ENCODE results near the gene HMGB1.
A peak's percentile ranks its signal among the peaks of the same experiment; 100 is the strongest.

Gene HMGB1

DNA sequence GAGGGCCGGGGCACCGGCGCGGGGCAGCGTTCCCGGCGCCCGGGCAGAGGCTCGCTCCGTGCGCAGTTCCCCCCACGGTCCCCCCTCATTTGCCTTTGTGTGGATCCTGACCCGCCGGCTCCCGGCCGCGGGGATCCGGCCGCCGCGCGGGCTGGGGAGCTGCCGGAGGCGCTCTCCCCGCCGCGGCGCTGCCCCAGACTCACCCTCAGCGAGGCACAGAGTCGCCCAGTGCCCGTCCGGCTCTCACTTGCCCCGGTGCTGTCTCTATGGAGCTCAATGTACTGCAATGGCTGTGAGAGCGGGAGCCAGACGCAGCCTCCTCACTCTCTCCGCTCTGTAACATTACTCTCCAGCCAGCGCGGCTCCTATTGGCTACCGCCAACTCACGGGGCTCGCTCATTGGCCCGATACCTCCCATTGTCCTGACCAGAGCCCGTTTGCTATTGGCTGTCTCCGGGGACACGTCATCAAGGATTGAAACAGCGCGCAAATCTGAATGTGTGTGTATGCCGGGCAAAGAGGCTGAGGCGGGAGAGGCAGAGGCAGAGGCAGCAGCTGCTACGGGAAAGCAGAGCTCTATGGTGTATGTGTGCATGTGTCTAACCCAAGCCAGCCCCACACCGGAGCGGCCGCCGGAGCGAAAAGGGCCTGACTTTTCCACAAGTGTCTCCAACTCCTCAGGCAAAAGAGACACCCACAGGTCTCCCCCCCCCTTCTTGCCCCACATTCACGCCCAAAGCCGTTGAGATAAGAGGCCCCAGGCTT is at the start of gene HMGB1:
Gene HMGB1 (minus strand): TSS at position 344 of the 765 bp plus-strand sequence. CDS start 2,256 bp downstream, outside the sequence.
- peak; percentile 97 for FAIRE-seq

DNA sequence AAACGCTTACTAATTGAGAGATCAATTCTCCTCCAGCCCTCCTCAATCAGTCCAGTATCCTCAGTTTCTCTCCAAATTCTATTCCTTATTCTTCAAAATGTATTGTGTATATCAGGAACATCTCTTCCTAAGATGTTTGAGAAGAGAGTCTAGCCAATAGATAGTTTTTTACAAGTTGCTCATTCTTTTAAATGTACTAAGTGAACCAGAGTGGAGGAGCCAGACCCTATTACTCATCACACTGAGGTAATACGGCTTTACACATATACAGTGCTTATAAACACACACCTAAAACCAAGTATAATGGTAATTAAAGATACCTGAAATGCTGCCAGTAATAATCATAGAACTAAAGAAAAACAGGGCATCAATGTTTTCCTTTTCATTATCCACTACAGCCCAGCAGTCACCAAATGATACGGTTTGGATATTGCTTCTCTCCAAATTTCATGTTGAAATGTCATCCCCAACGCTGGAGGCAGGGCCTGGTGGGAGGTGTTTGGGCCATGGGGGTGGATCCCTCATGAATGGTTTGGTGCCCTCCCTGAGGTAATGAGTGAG is 45.2 kb upstream of the HMGB1 start:
- no peak for FAIRE-seq

DNA sequence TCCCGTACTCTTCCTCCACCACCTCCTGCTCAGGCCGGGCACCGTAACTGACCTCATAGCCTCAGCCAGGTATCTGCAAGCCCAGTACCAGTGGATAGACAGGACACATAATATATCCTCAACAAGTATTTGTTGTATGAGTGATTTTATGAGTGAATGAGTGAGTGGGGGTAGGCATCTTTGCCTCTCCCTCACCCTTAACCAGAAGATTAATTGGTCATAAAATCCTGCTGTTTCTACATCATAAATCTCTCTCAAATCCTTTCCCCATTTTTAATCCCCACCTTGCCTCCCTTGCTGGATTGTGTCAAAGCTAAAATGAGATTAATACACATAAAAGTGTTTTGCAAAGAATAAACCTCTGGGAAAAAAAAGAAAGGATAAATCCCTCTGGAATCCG is 44.4 kb upstream of the HMGB1 start:
- FAIRE-seq = no peak

DNA sequence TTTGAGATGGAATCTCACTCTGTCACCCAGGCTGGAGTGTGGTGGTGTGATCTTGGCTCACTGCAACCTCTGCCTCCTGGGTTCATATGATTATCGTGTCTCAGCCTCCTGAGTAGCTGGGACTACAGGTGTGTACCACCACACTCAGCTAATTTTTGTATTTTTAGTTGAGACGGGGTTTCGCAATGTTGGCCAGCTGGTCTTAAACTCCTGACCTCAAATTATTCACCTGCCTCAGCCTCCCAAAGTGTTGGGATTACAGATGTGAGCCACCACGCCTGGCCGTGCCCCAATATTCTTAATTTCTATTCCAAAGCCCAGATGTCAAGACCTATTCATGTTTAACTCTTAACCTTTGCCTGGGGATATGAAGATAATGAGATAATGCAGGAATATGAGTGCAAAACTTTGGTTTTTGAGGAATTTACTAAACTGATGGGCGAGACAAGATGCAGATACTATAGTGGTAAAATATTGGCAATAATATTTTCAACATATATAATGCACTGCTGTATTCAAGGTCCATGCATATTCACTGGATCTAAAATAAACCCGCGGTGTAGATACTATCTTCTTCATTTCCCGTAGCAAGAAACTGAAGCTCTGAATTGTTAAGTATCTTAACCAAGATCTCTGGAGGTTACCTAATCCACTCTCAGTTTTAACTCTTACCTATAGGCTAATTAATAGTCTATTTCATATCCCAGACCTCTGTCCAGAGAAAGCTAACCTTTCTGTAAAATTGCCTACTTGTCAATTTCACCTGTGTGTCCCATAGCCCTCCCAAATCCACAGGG is 43.7 kb upstream of the HMGB1 start:
- FAIRE-seq = no peak

DNA sequence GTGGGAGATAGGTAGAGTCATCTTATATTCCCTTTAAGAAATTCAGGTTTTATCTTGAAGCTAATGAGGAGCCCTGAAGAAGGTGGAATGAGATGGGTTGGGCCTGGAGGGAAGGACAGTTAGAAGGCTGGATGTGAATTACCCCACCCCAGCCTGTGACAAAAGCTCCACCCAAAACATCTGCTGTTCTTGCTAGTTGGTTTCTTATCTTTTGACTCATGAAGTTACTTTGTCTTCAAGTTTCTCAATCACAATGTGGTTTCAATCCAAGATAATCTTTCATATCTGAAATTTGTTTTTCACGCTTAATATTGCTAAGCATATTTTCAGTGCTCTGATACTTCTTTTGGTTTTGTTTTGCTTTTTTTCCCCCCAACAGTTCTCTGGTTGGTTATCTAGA is 38.3 kb upstream of the HMGB1 start:
- FAIRE-seq = no peak

DNA sequence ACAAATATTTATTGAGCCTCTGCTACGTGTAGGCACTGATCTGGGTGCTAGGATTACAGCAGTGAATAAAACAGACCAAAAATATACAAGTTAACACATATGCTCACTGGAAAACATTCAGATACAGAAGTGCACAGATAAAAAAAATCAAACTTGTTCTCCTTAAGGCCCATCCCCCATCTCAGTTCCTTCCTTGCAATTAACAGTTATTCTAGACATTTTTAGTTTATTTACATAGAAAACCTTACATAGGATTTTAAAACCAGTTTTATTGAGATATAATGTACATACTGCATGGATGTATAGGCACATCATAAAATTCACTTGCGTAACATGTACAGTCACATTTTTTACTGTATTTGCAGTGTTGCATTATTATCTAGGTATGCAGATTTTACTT is 36.5 kb upstream of the HMGB1 start:
- no peak for FAIRE-seq

DNA sequence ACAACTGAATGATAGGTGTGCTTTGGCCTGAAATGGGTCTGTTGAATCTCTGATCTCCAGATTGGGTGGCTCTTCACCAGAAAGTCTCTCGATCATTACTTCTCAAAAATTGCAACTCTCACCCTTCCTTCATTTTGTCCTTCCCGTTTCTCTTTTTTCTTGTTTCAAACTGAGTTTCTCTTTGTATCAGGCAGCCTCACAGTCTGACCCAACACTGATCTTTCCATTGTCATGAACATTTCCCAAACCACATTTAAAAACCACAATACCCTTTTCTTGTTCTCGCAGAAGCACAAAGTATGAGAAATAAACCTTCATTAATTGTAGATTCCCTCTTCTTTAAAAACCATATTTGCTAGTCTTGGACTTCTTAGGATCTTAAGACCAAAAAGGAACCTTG is 33.6 kb upstream of the HMGB1 start:
- FAIRE-seq = no peak

DNA sequence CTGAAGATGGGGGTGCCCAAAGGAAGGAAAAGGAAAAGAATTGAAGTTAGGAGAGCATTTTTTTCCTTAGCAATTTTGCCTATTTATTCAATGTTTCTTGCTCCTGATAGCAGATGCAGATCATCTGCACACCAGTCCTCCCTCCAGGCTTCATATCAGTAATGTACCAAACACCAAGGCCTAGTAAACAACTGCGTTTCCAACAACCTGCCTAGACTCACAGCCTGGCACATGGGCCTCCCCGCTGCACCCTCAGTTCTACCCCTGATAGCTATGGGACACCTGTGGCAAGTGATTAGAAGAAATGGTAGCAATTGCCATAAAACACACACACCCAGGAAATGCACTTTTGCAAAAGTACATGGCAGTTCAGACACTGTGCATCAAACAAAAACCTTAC is 30.4 kb upstream of the HMGB1 start:
- no peak for FAIRE-seq

DNA sequence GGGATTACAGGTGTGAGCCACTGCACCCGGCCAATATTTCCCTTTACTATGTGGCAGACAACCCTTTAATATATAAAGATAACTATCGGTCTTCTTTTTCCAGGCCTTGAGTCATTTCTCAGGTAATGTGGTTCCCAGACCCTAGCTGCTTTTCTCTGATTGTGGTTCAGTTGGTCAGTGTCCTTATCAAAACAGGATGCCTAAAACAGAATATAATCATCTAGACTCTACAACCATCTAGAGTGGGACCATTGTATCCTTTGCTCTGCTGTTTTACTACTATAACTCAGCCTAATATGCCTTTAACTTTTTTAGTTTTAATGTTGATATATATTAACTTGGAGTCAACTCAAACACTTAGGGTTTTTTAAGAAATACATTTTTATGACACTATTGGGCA is 30.0 kb upstream of the HMGB1 start:
- FAIRE-seq = no peak

DNA sequence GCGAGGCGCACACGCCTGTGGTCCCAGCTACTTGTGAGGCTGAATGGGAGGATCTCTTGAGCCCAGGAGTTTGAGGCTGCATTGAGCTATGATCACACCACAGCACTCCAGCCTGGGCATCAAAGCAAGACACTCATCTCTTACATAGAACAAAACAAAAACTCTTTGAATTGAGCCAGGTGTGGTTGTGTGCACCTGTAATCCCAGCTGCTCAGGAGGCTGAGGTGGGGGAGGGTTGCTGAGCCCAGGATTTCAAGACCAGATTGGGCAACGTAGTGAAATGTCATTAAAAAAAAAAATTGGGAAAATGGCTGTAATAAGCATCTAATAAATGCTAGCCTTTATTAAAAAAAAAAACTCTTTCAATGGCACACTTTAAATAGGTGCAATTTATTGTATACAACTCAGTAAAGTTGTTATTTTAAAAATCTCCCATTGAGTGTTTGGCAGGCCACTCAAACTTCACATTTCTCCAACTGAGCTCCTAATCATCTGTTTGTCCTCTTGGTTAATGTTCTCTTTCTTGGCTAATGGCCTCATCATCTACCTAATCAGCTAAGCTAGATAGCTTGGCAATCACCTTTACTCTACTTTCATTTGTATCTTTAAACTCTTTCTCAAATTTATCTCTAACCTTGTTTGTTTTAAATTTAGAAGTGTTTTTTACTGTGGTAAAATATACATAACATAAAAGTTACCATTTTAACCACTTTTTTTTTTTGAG is 28.1 kb upstream of the HMGB1 start:
- FAIRE-seq = no peak

DNA sequence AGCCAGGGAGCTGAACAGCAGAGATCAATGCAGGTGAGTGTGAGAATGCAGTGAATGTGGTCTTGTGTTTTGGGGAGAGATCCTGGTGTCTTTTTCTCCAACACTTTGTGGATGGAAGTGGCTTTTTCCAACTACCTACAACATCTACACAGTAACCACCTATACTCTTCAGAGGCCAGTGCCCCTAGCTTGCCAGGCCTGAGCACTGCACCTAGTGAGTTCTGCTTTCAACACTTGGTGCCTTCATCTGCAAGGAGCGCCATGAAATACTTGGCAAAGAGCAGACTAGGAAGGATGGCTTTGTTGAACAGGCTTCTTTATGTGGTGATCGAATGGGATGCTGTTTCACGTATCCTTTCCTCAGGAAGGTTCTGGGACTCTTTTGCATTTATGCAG is 21.3 kb upstream of the HMGB1 start:
- no peak for FAIRE-seq

DNA sequence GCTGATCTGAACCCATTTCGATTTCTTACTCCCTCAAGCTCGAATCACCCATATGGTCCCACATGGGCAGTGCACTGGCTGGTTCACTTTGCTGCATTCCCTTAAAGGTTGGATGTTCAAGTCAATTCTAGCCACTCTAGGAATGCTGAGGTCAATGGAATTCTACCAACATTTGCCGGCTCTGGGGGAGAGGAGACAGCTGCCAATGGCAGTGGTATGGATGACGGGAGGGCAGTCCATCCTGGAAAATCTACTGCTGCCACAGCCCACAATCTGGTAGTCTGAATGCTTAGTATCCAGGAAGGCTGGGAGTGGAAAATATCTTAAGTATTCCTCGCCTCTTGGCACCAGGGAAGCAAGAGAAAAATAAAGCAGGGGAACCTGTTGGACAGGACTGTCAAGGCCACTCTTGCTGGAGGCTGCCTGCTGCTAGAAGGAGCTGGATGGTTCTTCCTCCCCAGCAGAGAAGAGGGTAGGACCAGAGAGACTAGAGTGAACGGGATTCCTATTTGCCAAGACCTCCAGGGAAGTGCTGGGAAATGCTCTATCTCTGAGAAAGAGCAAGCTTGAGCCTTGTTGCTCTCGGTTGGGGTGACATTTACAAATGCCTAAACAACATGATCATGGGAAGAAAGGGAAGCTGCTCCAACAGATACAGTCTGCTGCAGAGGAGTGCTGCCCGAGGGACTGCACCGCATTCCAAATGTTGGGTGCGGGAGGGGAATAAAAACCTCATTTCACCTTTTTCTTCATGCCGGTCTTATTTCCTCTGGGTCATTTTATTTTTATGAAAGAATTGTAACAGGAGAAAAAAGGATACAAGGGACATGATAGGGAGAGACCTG is 20.7 kb upstream of the HMGB1 start:
- FAIRE-seq = no peak

DNA sequence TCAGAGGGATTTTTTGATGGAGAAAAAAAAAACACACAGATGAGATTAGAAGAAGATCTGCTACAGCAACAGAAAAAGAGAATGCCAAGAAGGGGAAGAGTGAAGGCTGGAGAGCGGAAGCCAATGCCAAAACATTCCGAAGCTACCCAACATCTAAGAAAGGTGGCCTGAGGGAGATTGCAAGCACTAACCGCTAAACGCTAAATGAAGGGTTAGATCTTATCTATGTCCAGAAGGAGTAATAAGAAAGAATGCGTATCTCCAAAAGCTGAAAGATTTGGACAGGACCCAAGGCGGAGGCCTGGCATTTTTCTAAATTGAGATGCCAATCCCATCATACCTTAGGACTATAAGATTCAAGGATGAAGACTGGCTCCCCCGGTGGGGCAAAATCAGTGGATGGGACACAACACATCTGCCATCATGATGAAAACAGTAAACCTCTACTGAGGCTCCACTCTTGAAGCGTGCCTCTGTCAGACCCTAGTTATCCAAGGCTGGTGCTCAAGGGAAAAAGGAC is 15.6 kb upstream of the HMGB1 start:
- FAIRE-seq = no peak

DNA sequence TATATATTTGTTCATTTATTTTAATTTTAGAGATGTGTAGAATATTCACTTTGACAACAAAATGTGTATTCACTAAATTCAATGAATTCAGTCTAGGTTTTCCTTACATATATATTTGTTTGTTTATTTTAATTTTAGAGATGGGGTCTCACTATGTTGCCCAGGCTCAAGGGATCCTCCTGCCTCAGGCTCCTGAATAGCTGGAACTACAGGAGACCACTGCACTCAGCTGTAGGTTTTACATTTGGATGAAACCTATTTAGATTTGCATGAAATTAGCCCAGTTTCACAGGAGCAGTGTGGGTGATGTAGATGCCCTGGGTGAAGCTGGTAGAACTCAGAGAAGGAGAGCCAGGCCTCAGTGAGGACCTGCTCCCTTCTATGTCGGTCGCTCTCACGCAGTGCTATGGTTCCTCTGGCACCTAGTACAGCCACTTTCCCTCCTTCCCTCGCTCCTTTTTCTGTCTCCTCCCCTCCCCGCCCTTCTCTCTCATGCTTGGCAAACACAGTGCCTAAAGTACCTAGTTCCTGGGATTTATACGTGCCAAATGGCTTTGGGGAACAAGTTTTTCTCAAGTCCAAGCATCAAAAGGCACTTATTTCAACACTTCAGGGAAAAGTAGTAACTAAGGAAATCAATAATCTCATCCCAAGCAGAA is 14.7 kb upstream of the HMGB1 start:
- no peak for FAIRE-seq

DNA sequence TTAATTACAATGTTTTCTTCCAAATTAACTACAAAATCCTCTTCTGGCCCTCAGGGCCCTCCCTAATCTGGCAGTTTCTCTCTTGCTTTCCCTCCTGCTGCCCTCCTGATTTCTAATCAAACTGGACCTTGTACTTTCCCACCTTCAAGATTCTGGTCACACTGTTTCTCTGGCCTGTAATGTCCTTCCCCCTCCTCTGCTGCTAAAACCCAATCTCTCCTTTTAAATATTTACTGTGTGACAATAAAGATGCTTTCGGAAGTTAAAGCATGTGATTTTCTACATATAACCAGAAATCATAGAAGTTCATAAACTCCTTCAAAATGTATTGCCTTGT is 14.1 kb upstream of the HMGB1 start:
- no peak for FAIRE-seq

DNA sequence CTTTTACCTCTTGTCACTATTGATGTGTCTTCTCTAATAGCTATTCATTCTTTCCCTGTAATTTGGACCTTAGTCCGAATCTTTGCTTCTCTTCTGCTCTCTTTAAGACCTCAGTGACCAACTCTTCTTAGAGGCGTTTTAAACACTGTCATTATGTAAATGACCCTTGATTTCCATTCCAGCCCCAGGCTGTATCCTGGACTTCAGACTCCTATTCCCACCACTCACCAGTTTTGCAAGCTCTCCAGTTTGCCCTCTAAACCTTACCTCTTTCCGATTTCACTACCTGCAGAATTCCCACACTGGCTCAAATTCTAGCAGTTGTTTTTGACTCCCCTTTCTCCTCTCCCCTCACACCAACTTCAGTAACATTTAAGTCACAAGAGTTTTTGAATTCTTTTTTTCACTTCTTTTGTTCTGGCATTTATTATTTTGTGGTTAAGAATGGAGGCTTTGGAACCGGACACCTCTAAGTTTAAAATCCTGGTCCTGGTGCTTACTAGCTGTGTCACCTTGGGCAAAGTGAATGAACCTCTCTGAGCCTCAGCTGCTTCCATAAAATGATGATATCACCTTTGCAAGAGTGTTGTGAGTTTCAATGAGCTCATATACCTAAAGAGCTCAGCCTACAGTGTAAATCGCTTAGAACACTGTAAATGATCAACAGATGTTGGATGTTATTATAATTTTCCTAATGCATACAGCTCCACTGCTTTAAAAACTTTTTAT is 13.6 kb upstream of the HMGB1 start:
- FAIRE-seq = no peak

DNA sequence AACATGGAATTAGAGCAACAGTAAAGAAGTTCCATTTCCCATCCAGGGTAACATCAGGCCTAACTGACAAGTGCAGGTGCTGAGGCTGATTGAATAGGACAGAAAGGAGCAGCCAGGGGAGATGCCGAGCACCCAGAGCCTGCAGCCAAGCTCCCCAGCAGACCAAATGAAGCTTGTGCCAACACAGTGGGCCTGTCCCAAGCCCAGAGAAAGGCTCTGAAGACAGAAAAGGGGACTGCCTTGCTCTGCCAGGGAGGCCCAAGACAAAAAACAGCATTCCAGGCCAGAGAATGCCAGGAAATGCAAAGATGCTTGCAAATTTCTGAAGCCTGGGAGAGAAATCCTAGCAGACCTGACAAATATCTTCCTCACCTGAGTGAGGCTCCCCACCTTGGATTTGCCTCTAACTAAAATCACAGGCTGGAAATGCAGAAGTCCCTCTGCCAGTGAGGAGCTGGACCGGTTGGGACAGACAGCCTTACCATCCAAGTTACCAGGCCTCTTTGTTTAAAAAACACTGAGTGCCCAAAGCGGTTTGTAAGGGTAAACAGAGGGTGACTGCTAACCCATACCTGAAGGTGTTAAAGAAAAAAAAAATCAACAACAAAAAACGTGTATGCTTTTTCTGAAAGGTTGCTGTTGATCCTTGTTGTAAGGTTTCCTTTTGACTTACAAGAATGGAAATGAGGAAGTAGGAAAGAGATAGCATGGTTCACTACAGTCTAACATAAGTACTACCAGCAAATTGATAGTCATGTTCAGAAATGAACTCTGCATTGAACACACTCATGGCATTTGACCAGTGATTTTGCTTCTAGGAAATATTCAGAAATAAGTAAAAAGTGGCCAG is 11.8 kb upstream of the HMGB1 start:
- no peak for FAIRE-seq

DNA sequence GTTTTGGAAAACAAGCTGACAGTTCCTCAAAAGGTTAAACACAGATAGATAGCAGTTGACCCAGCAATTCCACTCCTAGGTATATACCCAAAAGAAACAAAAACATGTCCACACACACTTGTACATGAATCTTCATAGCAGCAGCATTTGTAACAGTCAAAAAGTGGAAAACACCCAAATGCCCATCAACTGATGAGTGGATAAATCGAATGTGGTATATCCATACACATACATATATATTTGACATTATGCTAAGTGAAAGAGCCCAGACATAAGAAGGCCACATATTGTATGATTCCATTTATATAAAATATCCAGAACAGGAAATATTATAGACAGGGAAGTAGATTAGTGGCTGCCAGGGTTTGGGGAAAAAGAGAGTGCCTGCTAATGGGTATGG is 7.9 kb upstream of the HMGB1 start:
- no peak for FAIRE-seq

DNA sequence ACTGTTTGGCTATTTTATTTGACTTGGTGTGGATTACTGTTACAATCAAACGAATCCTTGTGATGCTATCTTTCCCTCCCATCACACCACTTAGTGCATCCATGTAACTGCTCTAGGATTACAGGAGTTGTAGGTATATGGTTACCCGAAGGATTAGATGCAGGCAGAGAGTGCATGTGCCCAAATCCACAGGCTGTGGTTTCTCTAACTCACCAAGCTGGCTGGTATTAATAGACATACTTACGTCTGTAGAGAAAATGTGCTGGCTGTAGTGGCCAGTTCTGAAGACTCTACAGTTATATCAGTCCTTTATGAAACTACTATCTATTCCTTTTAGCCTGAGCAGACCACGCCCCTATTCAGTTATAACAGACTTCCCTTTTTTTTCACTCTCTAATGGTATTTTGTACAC is 1.1 kb upstream of the HMGB1 start:
- no peak for FAIRE-seq

DNA sequence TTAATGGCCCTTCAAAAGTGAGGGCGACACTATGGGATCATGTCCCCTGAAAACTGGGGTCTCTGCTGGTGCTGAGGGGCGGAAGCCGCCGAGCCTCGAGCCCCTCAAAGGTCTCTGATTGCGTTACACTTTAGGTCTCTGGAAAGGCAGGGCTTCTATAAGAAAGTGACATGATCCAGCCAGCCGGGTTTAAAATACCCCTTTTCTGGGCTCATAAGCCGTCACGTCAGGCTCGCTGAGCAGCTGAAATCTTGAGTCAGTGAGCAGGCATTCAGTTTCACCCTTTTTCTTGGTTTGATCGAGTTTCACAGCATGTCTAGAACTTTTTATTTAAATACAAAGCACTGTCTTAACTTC is 600 bp upstream of the HMGB1 start:
- FAIRE-seq = no peak

Measured in endometrium (tissue), 2 donors.